ENCODE results near the gene TTC38.

TTC38 gene

GRCh38 chr22:46296257-46297150 is 28.7 kb downstream of the TTC38 start, which contains the start of gene GTSE1 (continued):
- TF ChIP-seq PRDM4 (tag by site-specific recombination; IDR thresholded peaks at IDR 0.05): peak; percentile 82
- no peak for TF ChIP-seq ZNF280D (tag by site-specific recombination; IDR thresholded peaks at IDR 0.05)
- no peak for TF ChIP-seq ZNF791 (tag by site-specific recombination; IDR thresholded peaks at IDR 0.05)
- peak; percentile 34 for TF ChIP-seq PATZ1 (tag by site-specific recombination; IDR thresholded peaks at IDR 0.05)
- TF ChIP-seq ZNF26 (tag by site-specific recombination; IDR thresholded peaks at IDR 0.05): no peak
- no peak; the same call in 1 of the 2 replicates for TF ChIP-seq ZBTB44 (tag by site-specific recombination; IDR thresholded peaks at IDR 0.05)
- TF ChIP-seq INSM2 (tag by site-specific recombination; IDR thresholded peaks at IDR 0.05): no peak
- no peak for TF ChIP-seq ZNF221 (tag by site-specific recombination; IDR thresholded peaks at IDR 0.05; ENCODE audit: borderline replicate concordance)
- no peak for TF ChIP-seq BCL6B (tag by site-specific recombination; IDR thresholded peaks at IDR 0.05)
- no peak for TF ChIP-seq ZNF274 (IDR thresholded peaks at IDR 0.05; ENCODE audit: low read length)
- no peak for TF ChIP-seq ZNF274 (tag by site-specific recombination; IDR thresholded peaks at IDR 0.05; ENCODE audit: borderline replicate concordance)
- TF ChIP-seq ZNF23 (tag by site-specific recombination; IDR thresholded peaks at IDR 0.05; ENCODE audit: borderline replicate concordance): no peak
- TF ChIP-seq ZNF544 (tag by site-specific recombination; IDR thresholded peaks at IDR 0.05): no peak
- TF ChIP-seq ZNF2 (tag by site-specific recombination; IDR thresholded peaks at IDR 0.05): peak; percentile 49; the same call in 1 of the 2 replicates
- no peak for TF ChIP-seq ZNF530 (tag by site-specific recombination; IDR thresholded peaks at IDR 0.05; ENCODE audit: low read depth)
- no peak for TF ChIP-seq ZNF610 (tag by site-specific recombination; IDR thresholded peaks at IDR 0.05; ENCODE audit: borderline replicate concordance)
- no peak for TF ChIP-seq ZNF239 (tag by site-specific recombination; IDR thresholded peaks at IDR 0.05)
- peak; percentile 92 for TF ChIP-seq ZBTB48 (tag by site-specific recombination; IDR thresholded peaks at IDR 0.05)
- TF ChIP-seq ZNF776 (tag by site-specific recombination; IDR thresholded peaks at IDR 0.05; ENCODE audit: borderline replicate concordance): no peak
- no peak for TF ChIP-seq RBAK (tag by site-specific recombination; IDR thresholded peaks at IDR 0.05)
- TF ChIP-seq ZNF404 (tag by site-specific recombination; IDR thresholded peaks at IDR 0.05): no peak
- no peak for TF ChIP-seq ZNF114 (tag by site-specific recombination; IDR thresholded peaks at IDR 0.05)
- TF ChIP-seq MZF1 (tag by site-specific recombination; IDR thresholded peaks at IDR 0.05; ENCODE audit: borderline replicate concordance): peak; percentile 50; the same call in 1 of the 2 replicates
- no peak for TF ChIP-seq ZNF623 (tag by site-specific recombination; IDR thresholded peaks at IDR 0.05)
- TF ChIP-seq SP7 (tag by site-specific recombination; IDR thresholded peaks at IDR 0.05): peak; percentile 64
